ENCODE data around the gene RBM42.

DNA sequence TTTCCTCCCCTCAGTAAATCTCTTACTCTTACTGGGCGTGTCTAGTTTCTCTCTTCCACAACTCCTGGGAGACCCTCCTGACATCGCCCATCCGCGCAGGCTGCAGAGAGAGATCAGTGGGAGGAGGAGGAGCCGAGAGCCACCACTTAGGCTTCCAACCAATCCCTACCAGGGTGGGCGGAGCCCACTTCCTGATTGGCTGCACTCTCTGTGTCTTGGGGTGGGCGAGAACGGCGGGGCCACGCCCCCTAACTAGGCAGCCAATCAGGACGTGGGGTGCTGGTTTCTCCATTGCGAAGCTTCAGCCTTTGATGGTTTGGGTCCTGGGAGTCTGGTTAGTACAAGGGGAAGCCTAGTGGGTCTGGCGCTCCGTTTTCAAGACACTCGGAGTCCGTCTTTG, 43.0 kb upstream of the RBM42 start, which contains the start of gene PMIS2:
- TF ChIP-seq, protein P1, sequence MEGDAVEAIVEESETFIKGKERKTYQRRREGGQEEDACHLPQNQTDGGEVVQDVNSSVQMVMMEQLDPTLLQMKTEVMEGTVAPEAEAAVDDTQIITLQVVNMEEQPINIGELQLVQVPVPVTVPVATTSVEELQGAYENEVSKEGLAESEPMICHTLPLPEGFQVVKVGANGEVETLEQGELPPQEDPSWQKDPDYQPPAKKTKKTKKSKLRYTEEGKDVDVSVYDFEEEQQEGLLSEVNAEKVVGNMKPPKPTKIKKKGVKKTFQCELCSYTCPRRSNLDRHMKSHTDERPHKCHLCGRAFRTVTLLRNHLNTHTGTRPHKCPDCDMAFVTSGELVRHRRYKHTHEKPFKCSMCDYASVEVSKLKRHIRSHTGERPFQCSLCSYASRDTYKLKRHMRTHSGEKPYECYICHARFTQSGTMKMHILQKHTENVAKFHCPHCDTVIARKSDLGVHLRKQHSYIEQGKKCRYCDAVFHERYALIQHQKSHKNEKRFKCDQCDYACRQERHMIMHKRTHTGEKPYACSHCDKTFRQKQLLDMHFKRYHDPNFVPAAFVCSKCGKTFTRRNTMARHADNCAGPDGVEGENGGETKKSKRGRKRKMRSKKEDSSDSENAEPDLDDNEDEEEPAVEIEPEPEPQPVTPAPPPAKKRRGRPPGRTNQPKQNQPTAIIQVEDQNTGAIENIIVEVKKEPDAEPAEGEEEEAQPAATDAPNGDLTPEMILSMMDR (IDR thresholded peaks at IDR 0.05): no peak
- TF ChIP-seq POLR2A (IDR thresholded peaks at IDR 0.05): no peak
